H54 (cell line): ENCODE measurements around the gene GATA2.

Experiments used
- DNase-seq: peaks from one replicate; pipeline ENCODE4 v3.0.0; 2011; ENCODE audit warnings: low spot score, mixed read lengths; ENCODE audit not compliant: insufficient read length
- FAIRE-seq: peaks from 3 replicates; lab custom pipeline; 2011; peaks lifted over from hg19 to GRCh38; lab: Jason Lieb, UNC
- POLR2A ChIP-seq: IDR thresholded peaks from 2 replicates; pipeline ENCODE4 v1.6.1; 2011; ENCODE audit warnings: low read depth, mild to moderate bottlenecking, low read length

Gene GATA2

GRCh38 chr3:128492671-128493569 lies at the start of gene GATA2:
Gene GATA2 (minus strand): TSS chr3:128493201. CDS start chr3:128487031, 6,170 bp downstream.
- DNase-seq (no peak), FAIRE-seq (no peak)
- TF ChIP-seq POLR2A, result no peak

- no peak for TF ChIP-seq POLR2A
- FAIRE-seq, result no peak
Measured at GRCh38 chr3:128541246-128541645, 48.2 kb upstream of the GATA2 start.

GRCh38 chr3:128539376-128539775 lies 46.4 kb upstream of the GATA2 start:
- no peak for FAIRE-seq
- no peak for TF ChIP-seq POLR2A

More at GRCh38 chr3:128541246-128541645, 48.2 kb upstream of the GATA2 start:
- no peak for DNase-seq

GRCh38 chr3:128537091-128537703 lies 44.2 kb upstream of the GATA2 start:
- FAIRE-seq (no peak), DNase-seq (no peak)
- no peak for TF ChIP-seq POLR2A

More at GRCh38 chr3:128539376-128539775, 46.4 kb upstream of the GATA2 start:
- DNase-seq, result no peak

GRCh38 chr3:128532012-128532983 lies 39.3 kb upstream of the GATA2 start:
- no peak for DNase-seq
- no peak for FAIRE-seq
- no peak for TF ChIP-seq POLR2A

- DNase-seq, result no peak
- no peak for TF ChIP-seq POLR2A
- no peak for FAIRE-seq
Measured at GRCh38 chr3:128524374-128525299, 31.6 kb upstream of the GATA2 start.

GRCh38 chr3:128523591-128523990 lies 30.6 kb upstream of the GATA2 start:
- no peak for DNase-seq
- TF ChIP-seq POLR2A, result no peak
- FAIRE-seq, result no peak

- no peak for TF ChIP-seq POLR2A
- DNase-seq (no peak), FAIRE-seq (no peak)
Measured at GRCh38 chr3:128521715-128522114, 28.7 kb upstream of the GATA2 start.

GRCh38 chr3:128518587-128519490 lies 25.8 kb upstream of the GATA2 start:
- no peak for TF ChIP-seq POLR2A
- FAIRE-seq (no peak), DNase-seq (no peak)

GRCh38 chr3:128517648-128518047 lies 24.6 kb upstream of the GATA2 start:
- no peak for TF ChIP-seq POLR2A
- no peak for FAIRE-seq
- no peak for DNase-seq

- no peak for DNase-seq
- no peak for FAIRE-seq
- no peak for TF ChIP-seq POLR2A
Measured at GRCh38 chr3:128515967-128516366, 23.0 kb upstream of the GATA2 start.
